Measurements from ENCODE around the gene UBE2N. TPM values are rescaled to one million over a fixed set of nuclear protein-coding genes. Genes with fewer than 3 reads are reported as not detected.
"Not testable (repeated sequence)": the region's sequence is repeated elsewhere in the genome, so short reads cannot be mapped to it uniquely, and the experiment has no call there.

UBE2N gene
- total RNA-seq, 4 donors from 2014 or later = 22.3 to 55.9 (median 30.8) TPM

GRCh38 chr12:93403988-93404803, 37.6 kb downstream of the UBE2N start:
- TF ChIP-seq POLR2A (IDR thresholded peaks at IDR 0.05) = no peak
- no peak for TF ChIP-seq CTCF (IDR thresholded peaks at IDR 0.05)
- intact Hi-C loops (cut with DNase I) = no loop called here
- Histone ChIP-seq H3K36me3 (no peaks in the 10 kb centered on the region), H3K27ac (no peak overlapping the region), H3K27me3 (no peaks in the 10 kb centered on the region), H3K9me3 (no peaks in the 10 kb centered on the region), H3K4me3 (replicated peaks in 1 of 3) (no peak overlapping the region), H3K4me1 (no peaks in the 10 kb centered on the region)
- 92 to 93% methylated on average over 7 of the region's 7 CpGs for WGBS, 2 donors
- no peak for DNase-seq

- peaks cover 4 to 12% of the 10 kb centered on the region in 2 donors for H3K36me3 ChIP-seq
- 93 to 94% methylated on average over 11 of the region's 11 CpGs for WGBS, 2 donors
- H3K4me1 ChIP-seq = no peaks in the 10 kb centered on the region
- DNase-seq = no peak
- no peak for TF ChIP-seq CTCF (IDR thresholded peaks at IDR 0.05)
- TF ChIP-seq POLR2A (IDR thresholded peaks at IDR 0.05) = no peak
- H3K27me3 ChIP-seq = no peaks in the 10 kb centered on the region
- no peak overlapping the region for H3K4me3 ChIP-seq (replicated peaks in 1 of 3)
- H3K9me3 ChIP-seq = no peaks in the 10 kb centered on the region
- intact Hi-C loops (cut with DNase I) = no loop called here
- H3K27ac ChIP-seq = no peak overlapping the region
Observed at GRCh38 chr12:93402333-93403311, 39.1 kb downstream of the UBE2N start.

DNA sequence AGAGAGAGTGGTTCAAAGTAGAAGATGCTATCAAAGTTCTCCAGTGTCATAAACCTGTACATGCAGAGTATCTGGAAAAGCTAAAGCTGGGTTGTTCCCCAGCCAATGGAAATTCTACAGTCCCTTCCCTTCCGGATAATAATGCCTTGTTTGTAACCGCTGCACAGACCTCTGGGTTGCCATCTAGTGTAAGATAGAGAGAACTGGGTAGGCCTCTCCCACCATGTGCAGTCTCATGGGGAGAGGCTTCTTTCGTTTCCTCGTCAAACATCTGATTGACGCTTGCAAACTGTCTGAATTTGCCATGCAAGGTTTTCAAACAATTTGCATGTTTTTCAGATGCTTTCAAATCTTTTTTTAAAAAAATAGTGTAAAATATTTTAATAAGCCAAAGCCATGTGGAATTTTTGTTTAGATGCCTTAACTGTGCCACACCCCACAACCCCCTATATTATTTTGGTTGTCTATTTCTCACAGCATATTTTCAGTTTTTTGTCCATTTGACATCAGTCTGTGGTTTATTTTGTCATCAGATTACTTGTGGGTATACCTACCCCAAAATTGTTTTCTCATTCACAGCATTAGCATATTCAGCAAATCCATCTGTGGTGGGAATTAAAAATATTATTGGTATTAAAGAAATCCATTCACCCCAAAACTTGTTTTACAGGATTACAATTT, 42.4 kb downstream of the UBE2N start:
- H3K27ac ChIP-seq = not testable (repeated sequence)
- peaks cover 20 to 31% of the 10 kb centered on the region in 2 donors for H3K36me3 ChIP-seq

GRCh38 chr12:93397412-93397811, 44.3 kb downstream of the UBE2N start:
- WGBS, 2 donors = 89 to 90% methylated on average over 12 of the region's 12 CpGs
- DNase-seq = no peak
- Histone ChIP-seq H3K27ac (no peak overlapping the region), H3K36me3 (peaks cover 20 to 31% of the 10 kb centered on the region in 2 donors), H3K4me3 (replicated peaks in 1 of 3) (no peak overlapping the region), H3K4me1 (peaks cover 8 to 14% of the 10 kb centered on the region in 2 donors), H3K27me3 (no peaks in the 10 kb centered on the region), H3K9me3 (no peaks in the 10 kb centered on the region)
- intact Hi-C loops (cut with DNase I) = no loop called here
- TF ChIP-seq POLR2A (IDR thresholded peaks at IDR 0.05) = no peak
- TF ChIP-seq CTCF (IDR thresholded peaks at IDR 0.05) = no peak

More for the DNA sequence above, 42.4 kb downstream of the UBE2N start:
- 33 to 80% methylated on average over 1 of the region's 5 CpGs for WGBS, 2 donors
- H3K9me3 ChIP-seq; H3K27me3 ChIP-seq; DNase-seq; H3K4me3 ChIP-seq (replicated peaks in 1 of 3); H3K4me1 ChIP-seq; intact Hi-C loops (cut with DNase I): not testable (repeated sequence)

GRCh38 chr12:93393425-93393824, 48.3 kb downstream of the UBE2N start:
- H3K4me1 ChIP-seq = peaks cover 43% of the 10 kb centered on the region in 2 donors
- peaks cover 20 to 25% of the 10 kb centered on the region in 2 donors for H3K36me3 ChIP-seq
- intact Hi-C loops (cut with DNase I) = no loop called here
- no peaks in the 10 kb centered on the region for H3K9me3 ChIP-seq
- TF ChIP-seq POLR2A (IDR thresholded peaks at IDR 0.05) = no peak
- TF ChIP-seq CTCF (IDR thresholded peaks at IDR 0.05) = no peak
- H3K27me3 ChIP-seq = no peaks in the 10 kb centered on the region
- no peak overlapping the region for H3K4me3 ChIP-seq (replicated peaks in 1 of 3)
- H3K27ac ChIP-seq = peak overlapping the region in 1 of 3 donors; percentile 19
- whole genome bisulfite sequencing, 2 donors = 61 to 66% methylated on average over 2 of the region's 2 CpGs
- DNase-seq = no peak

Data from thyroid gland (tissue), 4 donors.